Measurements from ENCODE around the gene NRL.

DNA sequence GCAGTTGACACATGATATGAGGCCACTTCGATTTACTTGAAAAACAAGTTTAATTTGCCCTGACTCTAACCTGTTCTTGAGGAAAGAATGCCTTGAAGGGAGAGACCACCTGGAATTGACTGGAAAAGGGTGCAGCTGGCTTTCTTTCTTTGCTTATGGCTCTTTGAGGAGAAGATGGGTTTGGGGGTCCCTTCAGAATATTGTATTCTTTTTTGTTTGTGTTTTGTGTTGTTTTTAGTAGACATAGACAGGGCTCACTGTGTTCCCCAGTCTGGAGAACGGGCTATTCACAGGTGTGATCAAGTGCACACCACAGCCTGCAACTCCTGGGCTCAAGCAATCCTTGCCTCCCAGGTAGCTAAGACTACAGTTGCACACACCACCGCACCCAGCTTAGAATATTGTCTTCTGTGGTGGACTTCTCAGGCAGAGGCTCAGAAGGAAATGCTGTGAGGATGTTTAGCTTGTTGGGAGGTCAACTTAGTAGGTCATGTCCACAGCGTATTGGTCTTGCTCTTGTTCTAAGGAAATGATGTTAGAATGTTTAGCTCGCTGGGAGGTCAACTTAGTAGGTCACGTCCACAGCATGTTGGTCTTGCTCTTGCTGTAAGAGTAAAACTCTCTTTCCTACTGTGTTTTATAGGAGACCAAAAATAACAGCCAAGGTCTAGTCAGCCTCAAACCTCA, 1.5 kb upstream of the NRL start:
- TF ChIP-seq, protein P1, sequence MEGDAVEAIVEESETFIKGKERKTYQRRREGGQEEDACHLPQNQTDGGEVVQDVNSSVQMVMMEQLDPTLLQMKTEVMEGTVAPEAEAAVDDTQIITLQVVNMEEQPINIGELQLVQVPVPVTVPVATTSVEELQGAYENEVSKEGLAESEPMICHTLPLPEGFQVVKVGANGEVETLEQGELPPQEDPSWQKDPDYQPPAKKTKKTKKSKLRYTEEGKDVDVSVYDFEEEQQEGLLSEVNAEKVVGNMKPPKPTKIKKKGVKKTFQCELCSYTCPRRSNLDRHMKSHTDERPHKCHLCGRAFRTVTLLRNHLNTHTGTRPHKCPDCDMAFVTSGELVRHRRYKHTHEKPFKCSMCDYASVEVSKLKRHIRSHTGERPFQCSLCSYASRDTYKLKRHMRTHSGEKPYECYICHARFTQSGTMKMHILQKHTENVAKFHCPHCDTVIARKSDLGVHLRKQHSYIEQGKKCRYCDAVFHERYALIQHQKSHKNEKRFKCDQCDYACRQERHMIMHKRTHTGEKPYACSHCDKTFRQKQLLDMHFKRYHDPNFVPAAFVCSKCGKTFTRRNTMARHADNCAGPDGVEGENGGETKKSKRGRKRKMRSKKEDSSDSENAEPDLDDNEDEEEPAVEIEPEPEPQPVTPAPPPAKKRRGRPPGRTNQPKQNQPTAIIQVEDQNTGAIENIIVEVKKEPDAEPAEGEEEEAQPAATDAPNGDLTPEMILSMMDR (IDR thresholded peaks at IDR 0.05): no peak
- no peak for TF ChIP-seq ZFX (IDR thresholded peaks at IDR 0.05; ENCODE audit: borderline replicate concordance)

Data from 22Rv1 (cell line).